ENCODE measurements around the gene SUPT3H. TPM values are rescaled to one million over a fixed set of nuclear protein-coding genes. Genes with fewer than 3 reads are reported as not detected.

The SUPT3H gene
- total and polyA plus RNA-seq, 2 experiments from 2014 or later: 12.4 to 19.4 TPM

DNA sequence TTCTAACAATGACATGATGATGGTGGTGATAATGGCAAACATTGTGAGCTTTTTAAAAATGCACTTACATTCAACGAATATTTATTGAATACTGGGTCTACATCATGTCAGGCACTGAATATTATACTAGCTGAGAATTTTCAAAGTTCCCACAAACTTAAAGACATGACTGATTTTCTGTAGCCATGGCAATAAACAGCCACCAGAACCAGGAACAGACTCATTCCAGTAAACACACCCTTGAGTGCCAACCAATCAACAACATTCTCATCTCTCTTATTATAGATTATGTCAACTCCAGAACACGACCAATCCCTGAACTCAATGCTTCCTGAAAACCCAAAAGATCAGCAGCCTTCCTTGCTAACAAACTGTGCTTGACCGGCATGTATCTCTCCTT lies 262.0 kb downstream of the SUPT3H start:
- no peaks in the 10 kb centered on the region for H3K36me3 ChIP-seq
- peak in 1 of 2 donors; percentile 60 for DNase-seq (ENCODE audit: low read depth in 1 of 2, low spot score in 1 of 2)
- no peaks in the 10 kb centered on the region for H3K27me3 ChIP-seq
- TF ChIP-seq, protein P1, sequence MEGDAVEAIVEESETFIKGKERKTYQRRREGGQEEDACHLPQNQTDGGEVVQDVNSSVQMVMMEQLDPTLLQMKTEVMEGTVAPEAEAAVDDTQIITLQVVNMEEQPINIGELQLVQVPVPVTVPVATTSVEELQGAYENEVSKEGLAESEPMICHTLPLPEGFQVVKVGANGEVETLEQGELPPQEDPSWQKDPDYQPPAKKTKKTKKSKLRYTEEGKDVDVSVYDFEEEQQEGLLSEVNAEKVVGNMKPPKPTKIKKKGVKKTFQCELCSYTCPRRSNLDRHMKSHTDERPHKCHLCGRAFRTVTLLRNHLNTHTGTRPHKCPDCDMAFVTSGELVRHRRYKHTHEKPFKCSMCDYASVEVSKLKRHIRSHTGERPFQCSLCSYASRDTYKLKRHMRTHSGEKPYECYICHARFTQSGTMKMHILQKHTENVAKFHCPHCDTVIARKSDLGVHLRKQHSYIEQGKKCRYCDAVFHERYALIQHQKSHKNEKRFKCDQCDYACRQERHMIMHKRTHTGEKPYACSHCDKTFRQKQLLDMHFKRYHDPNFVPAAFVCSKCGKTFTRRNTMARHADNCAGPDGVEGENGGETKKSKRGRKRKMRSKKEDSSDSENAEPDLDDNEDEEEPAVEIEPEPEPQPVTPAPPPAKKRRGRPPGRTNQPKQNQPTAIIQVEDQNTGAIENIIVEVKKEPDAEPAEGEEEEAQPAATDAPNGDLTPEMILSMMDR (IDR thresholded peaks at IDR 0.05; ENCODE audit: low read depth, low read length): no peak
- no peak overlapping the region for H3K4me3 ChIP-seq
- H3K27ac ChIP-seq: no peak overlapping the region
- H3K9me3 ChIP-seq (ENCODE audit: low read depth): no peaks in the 10 kb centered on the region
- peaks cover 59% of the 10 kb centered on the region for H3K4me1 ChIP-seq (ENCODE audit: low read depth)

DNA sequence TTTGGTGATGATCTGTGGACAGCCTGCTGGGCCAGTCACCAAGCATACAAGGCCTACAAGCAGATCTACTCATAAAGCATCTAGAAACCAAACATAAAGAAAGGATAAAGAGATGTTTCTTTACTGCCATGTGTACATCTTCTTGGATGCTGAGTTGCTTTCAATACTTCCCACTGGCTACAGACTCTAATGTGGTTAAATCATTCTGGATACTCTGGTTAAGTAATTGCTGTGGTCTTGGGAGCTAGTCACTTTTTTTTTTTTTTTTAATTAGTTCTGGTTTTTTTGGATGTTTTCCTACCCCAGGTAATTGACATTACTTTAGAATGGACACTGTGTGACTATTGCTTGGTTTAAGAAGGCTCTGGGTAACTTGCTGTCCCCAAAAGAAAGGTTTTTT lies 265.0 kb downstream of the SUPT3H start:
- TF ChIP-seq, protein P1 (IDR thresholded peaks at IDR 0.05; ENCODE audit: low read depth, low read length): no peak
- no peaks in the 10 kb centered on the region for H3K27me3 ChIP-seq
- H3K4me3 ChIP-seq: no peak overlapping the region
- no peak overlapping the region for H3K27ac ChIP-seq
- H3K36me3 ChIP-seq: no peaks in the 10 kb centered on the region
- no peak for DNase-seq (ENCODE audit: low read depth in 1 of 2, low spot score in 1 of 2)
- H3K9me3 ChIP-seq (ENCODE audit: low read depth): no peaks in the 10 kb centered on the region
- peaks cover 39% of the 10 kb centered on the region for H3K4me1 ChIP-seq (ENCODE audit: low read depth)

DNA sequence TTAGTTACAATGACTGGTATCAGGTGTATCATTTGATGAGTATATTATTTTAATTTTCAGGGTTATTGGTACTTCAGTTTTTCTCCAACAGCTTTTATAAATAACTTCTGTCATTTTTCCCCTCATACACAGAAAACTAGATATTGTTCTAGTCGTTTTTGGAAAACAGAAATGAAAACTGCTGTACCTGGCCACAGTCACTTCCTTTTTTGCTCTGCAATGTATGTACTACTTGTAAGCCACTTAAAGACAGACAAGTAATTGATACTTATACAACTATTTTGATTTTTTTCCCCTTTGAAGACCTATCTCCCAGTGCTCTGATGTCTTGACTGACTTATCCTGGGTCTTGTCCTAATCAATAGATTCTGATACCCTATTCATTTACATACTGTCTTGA lies 268.2 kb downstream of the SUPT3H start:
- peaks cover 9% of the 10 kb centered on the region for H3K4me1 ChIP-seq (ENCODE audit: low read depth)
- H3K27me3 ChIP-seq: no peaks in the 10 kb centered on the region
- TF ChIP-seq, protein P1 (IDR thresholded peaks at IDR 0.05; ENCODE audit: low read depth, low read length): no peak
- H3K4me3 ChIP-seq: no peak overlapping the region
- DNase-seq (ENCODE audit: low read depth in 1 of 2, low spot score in 1 of 2): no peak
- H3K36me3 ChIP-seq: no peaks in the 10 kb centered on the region
- no peaks in the 10 kb centered on the region for H3K9me3 ChIP-seq (ENCODE audit: low read depth)
- H3K27ac ChIP-seq: no peak overlapping the region

DNA sequence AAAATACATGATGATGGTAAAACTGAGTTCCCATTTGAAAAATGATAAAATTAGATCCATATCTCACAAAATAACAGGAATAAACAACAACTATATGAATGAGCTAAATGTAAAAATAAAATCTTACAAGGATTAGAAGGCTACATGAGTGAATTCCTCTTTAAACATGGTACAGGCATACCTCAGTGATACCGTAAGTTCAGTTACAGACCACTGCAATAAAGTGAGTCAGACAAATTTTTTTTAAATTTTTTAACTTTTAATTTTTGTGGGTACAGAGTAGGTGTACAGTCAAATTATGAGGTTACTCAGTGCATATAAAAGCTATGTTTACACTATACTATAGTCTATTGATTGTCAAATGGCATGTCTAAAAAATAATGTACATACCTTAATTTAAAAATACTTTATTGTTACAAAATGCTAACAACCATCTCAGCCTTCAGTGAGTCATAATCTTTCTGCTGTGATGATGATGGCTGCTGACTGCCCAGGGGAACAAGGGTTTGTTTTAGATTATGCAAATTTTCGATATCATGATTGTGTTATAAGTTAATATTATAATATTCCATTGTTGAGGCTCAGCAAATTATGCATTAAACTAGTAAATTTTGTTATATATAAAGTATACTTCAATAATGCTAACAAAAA lies 272.4 kb downstream of the SUPT3H start:
- no peak overlapping the region for H3K27ac ChIP-seq
- TF ChIP-seq, protein P1 (IDR thresholded peaks at IDR 0.05; ENCODE audit: low read depth, low read length): no peak
- DNase-seq (ENCODE audit: low read depth in 1 of 2, low spot score in 1 of 2): no peak

DNA sequence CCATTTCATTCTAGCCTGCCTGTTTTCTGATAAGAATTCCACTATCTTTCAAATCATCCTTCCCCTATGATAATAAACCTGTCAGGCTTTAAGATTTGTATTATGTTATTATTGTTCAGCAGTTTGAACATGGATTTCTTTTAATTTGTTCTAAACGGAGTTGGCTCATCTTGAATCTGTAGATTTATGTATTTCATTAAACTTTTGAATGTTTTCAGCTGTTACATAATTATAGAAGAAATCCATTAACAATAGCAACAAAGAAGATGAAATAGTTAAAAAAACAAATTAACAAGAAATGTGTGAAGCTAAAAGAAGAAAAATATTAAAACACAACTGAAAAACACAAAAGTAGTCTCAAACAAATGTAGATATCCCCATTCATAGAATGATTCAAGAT lies 273.3 kb downstream of the SUPT3H start:
- TF ChIP-seq, protein P1 (IDR thresholded peaks at IDR 0.05; ENCODE audit: low read depth, low read length): no peak
- no peak overlapping the region for H3K4me3 ChIP-seq
- no peaks in the 10 kb centered on the region for H3K9me3 ChIP-seq (ENCODE audit: low read depth)
- H3K4me1 ChIP-seq (ENCODE audit: low read depth): peaks cover 16% of the 10 kb centered on the region
- no peaks in the 10 kb centered on the region for H3K27me3 ChIP-seq
- no peak for DNase-seq (ENCODE audit: low read depth in 1 of 2, low spot score in 1 of 2)
- H3K36me3 ChIP-seq: no peaks in the 10 kb centered on the region
- H3K27ac ChIP-seq: no peak overlapping the region

More for the DNA sequence above, 272.4 kb downstream of the SUPT3H start:
- Histone ChIP-seq H3K4me1 (ENCODE audit: low read depth) (peaks cover 20% of the 10 kb centered on the region), H3K4me3 (no peak overlapping the region), H3K36me3 (no peaks in the 10 kb centered on the region), H3K9me3 (ENCODE audit: low read depth) (no peaks in the 10 kb centered on the region), H3K27me3 (no peaks in the 10 kb centered on the region)
